ENCODE results near the gene MCFD2.

MCFD2 gene

GRCh38 chr2:46856336-46856735 is 59.3 kb downstream of the MCFD2 start:
- H2BK120ac ChIP-seq (ENCODE audit: low read depth, low read length), result peak overlapping the region; percentile 0
- peak overlapping the region; percentile 75 for H3K9ac ChIP-seq (ENCODE audit: low read length)
- peak overlapping the region; percentile 98 for H2BK15ac ChIP-seq (ENCODE audit: low read depth, poor library complexity, severe bottlenecking)
- peak overlapping the region; percentile 46 to 95 for H3K4ac ChIP-seq (ENCODE audit: low read depth in 1 of 2, low read length in 2 of 2)
- no peaks in the 10 kb centered on the region for H3K36me3 ChIP-seq (ENCODE audit: control insufficient read depth in 1 of 2, insufficient read depth in 2 of 2, low read depth in 1 of 2, low read length in 2 of 2)
- peak overlapping the region; percentile 81 for H3K27ac ChIP-seq (ENCODE audit: low read length, poor library complexity, severe bottlenecking)
- peak overlapping the region; percentile 34 to 93 for H3K18ac ChIP-seq (ENCODE audit: low read depth in 1 of 2, low read length in 2 of 2)
- H2AK5ac ChIP-seq (ENCODE audit: low read length, severe bottlenecking), result peak overlapping the region; percentile 61
- H3K79me1 ChIP-seq (replicated peaks; ENCODE audit: low read length, poor library complexity, severe bottlenecking), result no peaks in the 10 kb centered on the region
- no peaks in the 10 kb centered on the region for H3K27me3 ChIP-seq (ENCODE audit: control insufficient read depth in 1 of 2, insufficient read depth in 1 of 2, low read length in 2 of 2)
- no peak overlapping the region for H3K23ac ChIP-seq (ENCODE audit: low read length in 2 of 2)
- no peak overlapping the region for H3K4me3 ChIP-seq (ENCODE audit: insufficient read depth in 1 of 2, low read depth in 1 of 2, low read length in 2 of 2)
- peak overlapping the region in 1 of 2 experiments; percentile 82 for H3K14ac ChIP-seq (ENCODE audit: low read length in 2 of 2)
- peak overlapping the region; percentile 45 for H4K8ac ChIP-seq (ENCODE audit: low read length)
- peak overlapping the region; percentile 44 to 99 for H2BK12ac ChIP-seq (ENCODE audit: low read length in 2 of 2)
- H3K4me2 ChIP-seq (ENCODE audit: low read length, poor library complexity, severe bottlenecking), result no peak overlapping the region
- no peak overlapping the region for H2AFZ ChIP-seq (ENCODE audit: low read depth, low read length)
- WGBS, result 87% methylated on average over 3 of the region's 3 CpGs
- no peaks in the 10 kb centered on the region for H3K9me3 ChIP-seq (ENCODE audit: control insufficient read depth, low read length)
- peak overlapping the region; percentile 8 for H4K91ac ChIP-seq (ENCODE audit: low read length)
- DNase-seq, result no peak
- peaks cover 27% of the 10 kb centered on the region for H3K4me1 ChIP-seq (ENCODE audit: control insufficient read depth, insufficient read depth, low read depth, low read length)
- H2BK5ac ChIP-seq (ENCODE audit: low read depth, low read length, poor library complexity, severe bottlenecking), result peak overlapping the region; percentile 12

GRCh38 chr2:46855805-46856204 is 59.8 kb downstream of the MCFD2 start:
- no peak for DNase-seq
- H3K18ac ChIP-seq (ENCODE audit: low read depth in 1 of 2, low read length in 2 of 2), result peak overlapping the region; percentile 34 to 93
- peak overlapping the region; percentile 75 for H3K9ac ChIP-seq (ENCODE audit: low read length)
- peaks cover 31% of the 10 kb centered on the region for H3K4me1 ChIP-seq (ENCODE audit: control insufficient read depth, insufficient read depth, low read depth, low read length)
- H3K4me3 ChIP-seq (ENCODE audit: insufficient read depth in 1 of 2, low read depth in 1 of 2, low read length in 2 of 2), result no peak overlapping the region
- no peak overlapping the region for H3K4me2 ChIP-seq (ENCODE audit: low read length, poor library complexity, severe bottlenecking)
- no peaks in the 10 kb centered on the region for H3K36me3 ChIP-seq (ENCODE audit: control insufficient read depth in 1 of 2, insufficient read depth in 2 of 2, low read depth in 1 of 2, low read length in 2 of 2)
- no peak overlapping the region for H3K14ac ChIP-seq (ENCODE audit: low read length in 2 of 2)
- no peak overlapping the region for H2BK120ac ChIP-seq (ENCODE audit: low read depth, low read length)
- H2BK15ac ChIP-seq (ENCODE audit: low read depth, poor library complexity, severe bottlenecking), result peak overlapping the region; percentile 98
- H2AK5ac ChIP-seq (ENCODE audit: low read length, severe bottlenecking), result peak overlapping the region; percentile 61
- peak overlapping the region; percentile 50 for H2BK5ac ChIP-seq (ENCODE audit: low read depth, low read length, poor library complexity, severe bottlenecking)
- H3K79me1 ChIP-seq (replicated peaks; ENCODE audit: low read length, poor library complexity, severe bottlenecking), result no peaks in the 10 kb centered on the region
- WGBS, result no CpG with 5 or more reads among the region's 1 CpG
- H4K91ac ChIP-seq (ENCODE audit: low read length), result no peak overlapping the region
- H3K9me3 ChIP-seq (ENCODE audit: control insufficient read depth, low read length), result no peaks in the 10 kb centered on the region
- H2BK12ac ChIP-seq (ENCODE audit: low read length in 2 of 2), result peak overlapping the region; percentile 44 to 99
- H3K27me3 ChIP-seq (ENCODE audit: control insufficient read depth in 1 of 2, insufficient read depth in 1 of 2, low read length in 2 of 2), result no peaks in the 10 kb centered on the region
- H3K23ac ChIP-seq (ENCODE audit: low read length in 2 of 2), result no peak overlapping the region
- peak overlapping the region; percentile 81 for H3K27ac ChIP-seq (ENCODE audit: low read length, poor library complexity, severe bottlenecking)
- no peak overlapping the region for H2AFZ ChIP-seq (ENCODE audit: low read depth, low read length)
- H3K4ac ChIP-seq (ENCODE audit: low read depth in 1 of 2, low read length in 2 of 2), result peak overlapping the region; percentile 46 to 95
- H4K8ac ChIP-seq (ENCODE audit: low read length), result no peak overlapping the region

GRCh38 chr2:46854260-46854659 is 61.3 kb downstream of the MCFD2 start:
- H3K14ac ChIP-seq (ENCODE audit: low read length in 2 of 2), result peak overlapping the region in 1 of 2 experiments; percentile 36
- H3K9ac ChIP-seq (ENCODE audit: low read length), result peak overlapping the region; percentile 76
- H2BK120ac ChIP-seq (ENCODE audit: low read depth, low read length), result no peak overlapping the region
- H3K4me2 ChIP-seq (ENCODE audit: low read length, poor library complexity, severe bottlenecking), result no peak overlapping the region
- no peaks in the 10 kb centered on the region for H3K79me1 ChIP-seq (replicated peaks; ENCODE audit: low read length, poor library complexity, severe bottlenecking)
- H2AK5ac ChIP-seq (ENCODE audit: low read length, severe bottlenecking), result peak overlapping the region; percentile 75
- H2AFZ ChIP-seq (ENCODE audit: low read depth, low read length), result no peak overlapping the region
- H4K91ac ChIP-seq (ENCODE audit: low read length), result no peak overlapping the region
- H3K36me3 ChIP-seq (ENCODE audit: control insufficient read depth in 1 of 2, insufficient read depth in 2 of 2, low read depth in 1 of 2, low read length in 2 of 2), result no peaks in the 10 kb centered on the region
- no peaks in the 10 kb centered on the region for H3K9me3 ChIP-seq (ENCODE audit: control insufficient read depth, low read length)
- no peaks in the 10 kb centered on the region for H3K27me3 ChIP-seq (ENCODE audit: control insufficient read depth in 1 of 2, insufficient read depth in 1 of 2, low read length in 2 of 2)
- 78% methylated on average over 3 of the region's 3 CpGs for WGBS
- peak overlapping the region; percentile 40 for H2BK5ac ChIP-seq (ENCODE audit: low read depth, low read length, poor library complexity, severe bottlenecking)
- no peak overlapping the region for H3K4me3 ChIP-seq (ENCODE audit: insufficient read depth in 1 of 2, low read depth in 1 of 2, low read length in 2 of 2)
- peak overlapping the region; percentile 2 to 85 for H2BK12ac ChIP-seq (ENCODE audit: low read length in 2 of 2)
- peak overlapping the region; percentile 65 to 84 for H3K18ac ChIP-seq (ENCODE audit: low read depth in 1 of 2, low read length in 2 of 2)
- H3K4me1 ChIP-seq (ENCODE audit: control insufficient read depth, insufficient read depth, low read depth, low read length), result peaks cover 43% of the 10 kb centered on the region
- peak overlapping the region in 1 of 2 experiments; percentile 75 for H3K4ac ChIP-seq (ENCODE audit: low read depth in 1 of 2, low read length in 2 of 2)
- peak overlapping the region; percentile 12 for H4K8ac ChIP-seq (ENCODE audit: low read length)
- no peak for DNase-seq
- no peak overlapping the region for H2BK15ac ChIP-seq (ENCODE audit: low read depth, poor library complexity, severe bottlenecking)
- H3K27ac ChIP-seq (ENCODE audit: low read length, poor library complexity, severe bottlenecking), result peak overlapping the region; percentile 71
- no peak overlapping the region for H3K23ac ChIP-seq (ENCODE audit: low read length in 2 of 2)

DNA sequence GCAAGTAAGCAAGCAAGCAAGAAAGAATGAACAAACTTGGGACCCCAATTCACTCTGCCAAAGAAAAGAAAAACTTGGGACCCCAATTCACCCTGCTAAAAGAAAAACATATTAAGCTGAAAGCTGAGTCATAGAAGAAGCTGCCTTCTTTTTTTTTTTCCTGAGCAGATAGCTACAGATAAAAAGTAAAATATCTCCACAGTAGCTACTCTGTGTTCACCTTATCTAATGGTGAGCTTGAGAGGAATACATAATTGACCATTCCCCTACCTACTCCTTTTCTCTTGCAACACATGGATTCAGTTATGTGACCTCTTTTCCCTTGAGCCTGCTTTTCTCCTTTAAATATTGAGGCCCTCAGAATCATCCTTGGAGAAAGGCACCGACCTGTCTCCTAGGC is 63.0 kb downstream of the MCFD2 start:
- no peak for DNase-seq
- H3K9ac ChIP-seq (ENCODE audit: low read length), result peak overlapping the region; percentile 43

More for the DNA sequence above, 63.0 kb downstream of the MCFD2 start:
- Histone ChIP-seq H2BK120ac (ENCODE audit: low read depth, low read length) (no peak overlapping the region), H2BK12ac (ENCODE audit: low read length in 2 of 2) (peak overlapping the region; percentile 82 to 88), H3K4me2 (ENCODE audit: low read length, poor library complexity, severe bottlenecking) (no peak overlapping the region), H3K23ac (ENCODE audit: low read length in 2 of 2) (peak overlapping the region in 1 of 2 experiments; percentile 14), H2AFZ (ENCODE audit: low read depth, low read length) (no peak overlapping the region), H3K36me3 (ENCODE audit: control insufficient read depth in 1 of 2, insufficient read depth in 2 of 2, low read depth in 1 of 2, low read length in 2 of 2) (no peaks in the 10 kb centered on the region), H4K91ac (ENCODE audit: low read length) (no peak overlapping the region), H3K4me1 (ENCODE audit: control insufficient read depth, insufficient read depth, low read depth, low read length) (peaks cover 48% of the 10 kb centered on the region), H3K27me3 (ENCODE audit: control insufficient read depth in 1 of 2, insufficient read depth in 1 of 2, low read length in 2 of 2) (no peaks in the 10 kb centered on the region), H3K14ac (ENCODE audit: low read length in 2 of 2) (no peak overlapping the region), H3K4ac (ENCODE audit: low read depth in 1 of 2, low read length in 2 of 2) (no peak overlapping the region), H3K27ac (ENCODE audit: low read length, poor library complexity, severe bottlenecking) (no peak overlapping the region), H3K18ac (ENCODE audit: low read depth in 1 of 2, low read length in 2 of 2) (no peak overlapping the region), H3K79me1 (replicated peaks; ENCODE audit: low read length, poor library complexity, severe bottlenecking) (no peaks in the 10 kb centered on the region), H2BK15ac (ENCODE audit: low read depth, poor library complexity, severe bottlenecking) (no peak overlapping the region), H3K9me3 (ENCODE audit: control insufficient read depth, low read length) (no peaks in the 10 kb centered on the region), H2AK5ac (ENCODE audit: low read length, severe bottlenecking) (peak overlapping the region; percentile 62), H2BK5ac (ENCODE audit: low read depth, low read length, poor library complexity, severe bottlenecking) (no peak overlapping the region), H3K4me3 (ENCODE audit: insufficient read depth in 1 of 2, low read depth in 1 of 2, low read length in 2 of 2) (no peak overlapping the region), H4K8ac (ENCODE audit: low read length) (no peak overlapping the region)
- 76% methylated on average over 1 of the region's 1 CpG for WGBS

Data from mesenchymal stem cell (in vitro differentiated cells and primary cell).